IMR-90 (cell line): ENCODE data around the gene PGF.

Source experiments
- CTCF ChIP-seq: conservative IDR thresholded peaks from 2 replicates; pipeline ENCODE4 v1.5.1; 2012; ENCODE audit warnings: mild to moderate bottlenecking, low read depth, low read length, improper control_type of control experiment
- MXI1 ChIP-seq: IDR thresholded peaks from 2 replicates; pipeline ENCODE4 v1.6.1; 2012; ENCODE audit warnings: low read depth, mild to moderate bottlenecking, low read length, moderate library complexity, borderline replicate concordance
- NFE2L2 ChIP-seq: fragments of 150-350 bp; IDR thresholded peaks from 2 replicates; pipeline ENCODE4 v1.6.1; 2016; ENCODE audit warnings: low read depth, mild to moderate bottlenecking, low read length
- POLR2A ChIP-seq: IDR thresholded peaks from 2 replicates; pipeline ENCODE4 v1.6.1; 2012; ENCODE audit warnings: mild to moderate bottlenecking, low read depth, low read length
- RCOR1 ChIP-seq: IDR thresholded peaks from 2 replicates; pipeline ENCODE4 v1.6.1; 2012; ENCODE audit warnings: mild to moderate bottlenecking, low read length, improper control_type of control experiment; ENCODE audit not compliant: insufficient replicate concordance
- RFX5 ChIP-seq: IDR thresholded peaks from 2 replicates; pipeline ENCODE4 v1.8.0; 2012; ENCODE audit warnings: low read depth, mild to moderate bottlenecking, low read length, moderate library complexity
- SMC3 ChIP-seq: fragments of 150-350 bp; IDR thresholded peaks from 2 replicates; pipeline ENCODE4 v1.6.1; 2016; ENCODE audit warnings: low read depth, mild to moderate bottlenecking, antibody characterized with exemption, low read length, moderate library complexity

- TF ChIP-seq MXI1: no peak
- no peak for TF ChIP-seq SMC3
- TF ChIP-seq POLR2A: no peak
- no peak for TF ChIP-seq RFX5
- TF ChIP-seq NFE2L2: no peak
- no peak for TF ChIP-seq RCOR1
- no peak for TF ChIP-seq CTCF
Measured at GRCh38 chr14:74984236-74985027, 29.0 kb upstream of the PGF start.
